GM10266 (cell line): Measurements from ENCODE around the gene NUDCD2.
"Not testable (repeated sequence)": the region's sequence is repeated elsewhere in the genome, so short reads cannot be mapped to it uniquely, and the experiment has no call there.

Source experiments
- DNase-seq: peaks from one replicate; pipeline ENCODE4 v3.0.0; 2012; ENCODE audit errors: extremely low spot score
- CTCF ChIP-seq: IDR thresholded peaks from 2 replicates; pipeline ENCODE4 v1.5.1; 2012; ENCODE audit warnings: mild to moderate bottlenecking, low read depth; ENCODE audit not compliant: control insufficient read depth, insufficient read depth; ENCODE audit errors: missing control alignments

NUDCD2 gene

GRCh38 chr5:163432544-163432943, 27.4 kb downstream of the NUDCD2 start:
- TF ChIP-seq CTCF, result no peak

GRCh38 chr5:163426128-163426527, 33.8 kb downstream of the NUDCD2 start:
- not testable (repeated sequence) for DNase-seq

More at GRCh38 chr5:163432544-163432943, 27.4 kb downstream of the NUDCD2 start:
- DNase-seq, result no peak

- DNase-seq, result no peak
Measured at GRCh38 chr5:163424836-163425235, 35.1 kb downstream of the NUDCD2 start.

GRCh38 chr5:163415673-163416072, 44.2 kb downstream of the NUDCD2 start:
- not testable (repeated sequence) for DNase-seq

More at GRCh38 chr5:163424836-163425235, 35.1 kb downstream of the NUDCD2 start:
- no peak for TF ChIP-seq CTCF

- no peak for TF ChIP-seq CTCF
- no peak for DNase-seq
Measured at GRCh38 chr5:163410505-163410904, 49.4 kb downstream of the NUDCD2 start.

- no peak for TF ChIP-seq CTCF
- no peak for DNase-seq
Measured at GRCh38 chr5:163409384-163409783, 50.5 kb downstream of the NUDCD2 start.

GRCh38 chr5:163408311-163408923, 51.5 kb downstream of the NUDCD2 start:
- peak; percentile 59 for DNase-seq
- TF ChIP-seq CTCF, result peak; percentile 83

GRCh38 chr5:163407034-163407655, 52.8 kb downstream of the NUDCD2 start:
- DNase-seq, result peak; percentile 8
- TF ChIP-seq CTCF, result no peak
